HG02610 (cell line): ENCODE results near the gene TGFBR3L.

ENCODE experiments used
- ATAC-seq: cut with Tn5 transposase; IDR thresholded peaks from one replicate; pipeline ENCODE4 v1.9.1; 2021; ENCODE audit warnings: mild to moderate bottlenecking, moderate library complexity; ENCODE audit not compliant: unreplicated experiment

TGFBR3L gene

DNA sequence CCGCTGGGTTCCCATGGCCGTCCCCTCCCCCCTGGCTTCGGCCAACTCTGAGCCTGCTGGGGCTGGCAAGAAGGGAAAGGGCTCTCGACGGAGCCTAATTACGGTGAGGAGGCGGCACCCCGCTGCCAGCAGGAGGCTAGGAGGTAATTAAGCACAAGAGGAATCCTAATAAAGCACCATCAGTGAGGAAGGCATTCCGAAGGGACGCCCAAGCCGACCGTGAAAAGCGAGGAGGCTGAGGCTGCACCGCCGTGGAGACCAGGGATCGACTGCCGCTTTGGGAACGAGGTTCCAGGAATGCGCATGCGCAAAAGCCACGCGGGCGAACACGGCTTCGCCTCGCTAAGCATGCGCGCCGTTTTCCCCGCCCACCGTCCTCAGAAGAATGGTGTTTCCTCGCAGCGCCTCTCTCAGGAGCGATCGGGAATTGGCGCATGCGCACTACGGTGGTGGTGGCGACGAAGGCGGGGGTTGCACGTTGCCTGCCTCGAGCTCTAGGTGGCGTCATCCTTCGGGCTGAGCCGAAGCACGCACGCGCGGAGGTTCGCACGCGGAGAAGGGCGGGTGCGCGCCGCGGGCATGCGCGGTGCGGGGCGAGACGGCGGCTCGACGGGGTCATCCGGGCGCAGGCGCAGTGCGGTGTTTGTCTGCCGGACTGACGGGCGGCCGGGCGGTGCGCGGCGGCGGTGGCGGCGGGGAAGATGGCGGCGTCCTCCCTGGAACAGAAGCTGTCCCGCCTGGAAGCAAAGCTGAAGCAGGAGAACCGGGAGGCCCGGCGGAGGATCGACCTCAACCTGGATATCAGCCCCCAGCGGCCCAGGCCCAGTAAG, 11.2 kb upstream of the TGFBR3L start, which contains the start of gene MAP2K7:
TSS of gene MAP2K7 (plus strand) at position 634 of the 830 bp plus-strand sequence. CDS start at position 702, 68 bp downstream.
- peak; percentile 79 for ATAC-seq

DNA sequence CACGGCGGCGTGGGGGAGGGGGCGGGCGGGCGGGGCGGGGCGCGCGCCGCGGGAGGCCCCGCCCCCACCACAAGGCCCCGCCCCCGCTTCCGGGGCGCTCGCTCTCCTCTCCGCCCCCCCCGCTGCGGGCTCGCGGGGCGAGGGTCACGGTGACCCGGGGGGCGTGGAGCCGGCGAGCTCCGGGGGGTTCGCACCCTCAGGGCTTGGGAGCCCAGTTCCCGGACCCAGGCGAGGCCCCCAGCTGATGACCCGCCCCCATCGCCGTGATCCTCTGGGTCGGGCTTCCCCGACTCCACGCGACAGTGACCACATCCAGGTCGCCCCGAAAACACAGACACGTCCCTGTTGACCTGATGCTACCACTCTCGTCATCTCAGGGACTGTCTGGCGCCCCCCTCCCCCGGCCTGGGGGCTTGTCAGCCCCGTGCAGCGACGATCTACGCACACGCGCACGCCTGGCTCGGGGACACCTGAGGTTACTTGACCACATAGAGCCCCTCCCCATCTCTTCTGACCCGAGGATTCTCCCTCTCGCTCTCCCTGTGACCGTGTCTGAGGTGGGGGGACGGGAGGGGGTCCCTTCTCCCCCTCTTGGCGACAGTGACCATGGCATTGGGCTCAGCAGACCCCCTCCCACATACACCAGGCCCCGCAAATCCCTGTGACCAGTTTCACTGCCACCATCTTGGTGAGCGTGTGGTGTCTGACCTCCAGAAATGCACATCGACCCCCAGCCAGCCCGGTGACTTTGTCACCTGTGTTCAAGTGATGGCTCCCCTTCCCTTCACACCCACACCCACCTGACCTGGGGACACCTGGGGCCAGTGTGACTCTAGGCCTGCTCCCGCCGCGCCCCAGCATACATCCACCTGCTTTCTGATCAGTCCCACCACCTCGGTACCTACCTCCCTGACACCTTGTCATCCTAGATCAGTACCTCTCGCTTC, 10.3 kb upstream of the TGFBR3L start:
- ATAC-seq, result peak; percentile 21

DNA sequence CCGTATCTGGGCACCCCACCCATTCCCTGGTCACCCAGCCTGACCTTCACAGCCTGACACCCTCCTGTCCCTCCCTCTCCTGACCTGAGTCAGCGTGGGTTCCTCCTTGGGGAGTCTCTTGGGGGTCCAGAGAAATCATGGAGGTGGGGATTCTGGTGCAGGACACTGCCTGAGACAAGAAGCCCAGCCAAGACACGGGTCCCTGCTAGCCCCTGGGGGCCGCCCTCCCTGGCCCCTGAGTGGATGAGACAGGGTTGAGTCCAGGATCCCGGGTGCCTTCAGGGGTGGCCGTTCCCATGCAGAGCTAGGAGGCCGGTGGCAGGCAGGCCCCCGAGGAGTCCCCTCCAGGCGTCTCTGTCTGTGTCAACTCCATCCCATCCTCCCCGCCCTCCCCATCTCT, 9.4 kb upstream of the TGFBR3L start:
- ATAC-seq, result no peak

DNA sequence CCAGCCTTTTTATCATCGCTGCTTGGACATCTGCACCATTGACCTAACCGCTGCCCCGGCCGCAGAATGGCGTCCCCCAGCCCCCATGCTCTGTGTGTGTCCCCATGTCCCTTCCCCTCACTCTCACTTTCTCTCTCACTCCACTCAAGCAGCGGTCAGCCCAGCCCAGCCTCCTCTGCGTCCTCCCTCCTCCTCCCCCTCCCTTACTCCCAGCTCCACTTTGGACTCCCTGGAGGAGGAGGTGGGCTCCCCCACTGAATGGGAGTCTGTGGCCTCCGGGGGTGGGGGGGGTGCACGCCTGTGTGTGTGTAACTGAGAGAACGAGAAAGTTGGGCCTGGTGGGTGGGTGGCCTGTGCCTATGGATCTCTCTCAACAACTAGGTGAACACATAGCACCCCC, 8.8 kb upstream of the TGFBR3L start:
- no peak for ATAC-seq

GRCh38 chr19:7907122-7907521, 7.5 kb upstream of the TGFBR3L start:
- no peak for ATAC-seq

DNA sequence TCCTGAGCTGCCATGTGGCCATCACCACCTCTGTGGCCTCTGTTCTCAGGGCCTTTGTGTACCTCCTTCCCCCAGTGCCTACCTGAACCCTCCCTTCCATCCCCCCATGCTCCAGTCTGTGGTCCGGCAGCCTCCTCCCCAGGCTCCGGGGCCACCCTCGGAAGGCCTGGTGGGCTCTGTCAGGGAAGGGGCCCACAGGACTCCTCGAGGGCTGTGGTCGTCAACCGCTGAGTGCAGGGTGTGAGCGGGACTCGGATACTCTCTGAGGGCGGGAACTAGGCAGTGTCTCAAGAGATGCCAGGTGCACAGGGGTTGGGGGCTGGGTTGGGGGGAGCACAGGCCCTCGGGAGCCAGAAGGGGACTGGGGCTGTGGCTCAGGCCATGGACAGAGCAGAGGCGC, 7.1 kb upstream of the TGFBR3L start:
- ATAC-seq, result no peak

- ATAC-seq, result no peak
These were observed 6.4 kb upstream of the TGFBR3L start for GRCh38 chr19:7908078-7908699.

DNA sequence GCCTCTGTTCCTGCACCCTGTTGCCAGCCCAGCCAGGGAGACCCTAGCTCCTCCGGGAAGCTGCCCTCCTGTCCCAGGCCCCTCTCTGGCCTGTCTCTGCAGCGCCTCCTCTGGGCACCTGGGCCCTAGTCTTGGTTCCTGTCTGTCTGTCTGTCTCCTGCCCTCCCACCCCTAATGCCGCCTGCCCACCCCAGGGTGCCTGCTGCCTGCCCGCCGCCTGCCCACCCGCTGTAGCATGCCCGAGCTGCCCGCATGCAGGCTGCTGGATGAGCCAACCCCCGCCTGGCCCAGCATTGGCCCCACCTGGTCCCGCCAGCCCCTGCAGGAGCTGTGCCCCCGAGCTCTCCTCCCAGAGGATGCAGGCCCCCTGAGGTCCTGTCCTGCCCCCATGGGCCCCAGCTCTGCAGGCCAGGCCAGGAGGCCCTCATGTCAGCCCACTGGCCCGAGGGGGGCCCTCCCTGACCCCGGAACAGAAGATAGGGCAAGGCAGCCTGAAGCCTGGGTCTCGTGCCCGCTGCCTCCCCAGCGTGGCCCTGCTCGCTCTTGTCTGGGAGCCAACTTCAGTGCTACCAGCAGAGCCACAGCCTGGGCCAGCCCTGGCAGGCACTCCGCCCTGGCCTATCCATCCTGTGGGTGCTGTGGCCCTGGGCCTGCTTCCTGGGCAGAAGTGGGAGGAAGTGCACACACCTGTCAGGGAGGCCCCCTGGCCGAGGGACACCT, 5.7 kb upstream of the TGFBR3L start:
- no peak for ATAC-seq

- no peak for ATAC-seq
These were observed 5.1 kb upstream of the TGFBR3L start for GRCh38 chr19:7909471-7910067.

DNA sequence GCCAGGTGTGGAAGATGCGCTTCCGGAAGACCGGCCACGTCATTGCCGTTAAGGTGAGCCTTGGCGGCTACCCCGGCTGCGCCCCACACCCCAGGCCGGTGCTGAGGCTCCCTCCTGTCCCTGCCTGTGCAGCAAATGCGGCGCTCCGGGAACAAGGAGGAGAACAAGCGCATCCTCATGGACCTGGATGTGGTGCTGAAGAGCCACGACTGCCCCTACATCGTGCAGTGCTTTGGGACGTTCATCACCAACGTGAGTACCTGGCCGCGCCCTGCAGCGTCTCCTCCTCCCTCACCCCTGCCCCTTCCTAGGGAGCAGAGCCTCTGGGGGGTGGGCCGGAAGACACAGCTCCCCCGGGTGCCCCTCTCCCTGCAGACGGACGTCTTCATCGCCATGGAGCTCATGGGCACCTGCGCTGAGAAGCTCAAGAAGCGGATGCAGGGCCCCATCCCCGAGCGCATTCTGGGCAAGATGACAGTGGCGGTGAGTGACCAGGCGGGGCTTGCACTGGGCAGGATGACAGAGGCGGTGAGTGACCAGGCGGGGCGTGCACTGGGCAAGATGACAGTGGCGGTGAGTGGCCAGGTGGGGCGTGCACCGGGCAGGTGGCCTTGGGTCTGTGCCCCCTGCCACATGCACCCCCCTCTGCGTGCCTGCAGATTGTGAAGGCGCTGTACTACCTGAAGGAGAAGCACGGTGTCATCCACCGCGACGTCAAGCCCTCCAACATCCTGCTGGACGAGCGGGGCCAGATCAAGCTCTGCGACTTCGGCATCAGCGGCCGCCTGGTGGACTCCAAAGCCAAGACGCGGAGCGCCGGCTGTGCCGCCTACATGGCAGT, 4.1 kb upstream of the TGFBR3L start:
- ATAC-seq, result no peak

GRCh38 chr19:7911508-7912143, 3.0 kb upstream of the TGFBR3L start:
- ATAC-seq, result no peak

GRCh38 chr19:7912144-7912696, 2.4 kb upstream of the TGFBR3L start:
- ATAC-seq, result no peak

DNA sequence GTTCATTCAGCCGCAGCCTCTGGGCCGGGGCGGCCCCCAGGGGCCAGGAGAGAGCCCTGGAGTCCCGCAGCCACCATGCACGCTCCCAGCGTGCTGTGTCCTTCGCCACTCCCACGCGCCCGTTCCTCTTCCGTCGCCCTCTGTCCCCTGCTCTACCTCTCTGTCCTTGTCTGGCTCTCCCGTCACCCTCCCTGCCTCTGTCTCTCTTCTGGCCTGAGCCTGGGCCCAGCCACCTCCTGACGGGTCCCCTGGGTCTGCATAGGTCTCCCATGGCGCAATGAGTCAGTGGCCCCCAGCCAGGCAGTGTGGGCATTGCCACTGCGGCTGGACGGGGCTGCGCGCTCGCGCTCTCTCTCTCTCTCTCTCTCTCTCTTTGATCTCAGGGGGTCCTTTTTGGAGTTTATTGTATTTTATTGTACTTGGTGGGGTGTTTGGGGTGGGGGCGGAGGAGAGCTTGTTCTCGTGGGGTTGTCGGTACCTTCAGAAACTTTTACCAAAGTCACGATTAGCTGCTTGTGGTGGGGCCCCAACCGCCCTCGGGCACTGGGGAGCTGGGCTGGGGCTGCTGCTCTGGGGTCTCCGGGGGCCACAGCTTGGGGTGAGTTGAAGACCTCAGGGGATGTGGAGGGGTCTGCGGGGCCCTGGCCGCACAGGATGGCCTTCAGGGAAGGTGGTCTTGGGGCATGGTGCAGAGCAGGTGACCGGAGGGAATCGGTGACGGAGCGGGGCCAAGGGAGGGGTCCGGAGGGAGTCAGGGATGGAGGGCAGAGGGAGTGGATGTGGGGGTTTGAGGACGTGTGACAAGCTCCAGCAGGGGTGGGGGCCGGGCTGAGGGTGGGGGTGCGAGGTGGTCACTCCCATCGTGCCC, 1.7 kb upstream of the TGFBR3L start:
- ATAC-seq, result no peak

DNA sequence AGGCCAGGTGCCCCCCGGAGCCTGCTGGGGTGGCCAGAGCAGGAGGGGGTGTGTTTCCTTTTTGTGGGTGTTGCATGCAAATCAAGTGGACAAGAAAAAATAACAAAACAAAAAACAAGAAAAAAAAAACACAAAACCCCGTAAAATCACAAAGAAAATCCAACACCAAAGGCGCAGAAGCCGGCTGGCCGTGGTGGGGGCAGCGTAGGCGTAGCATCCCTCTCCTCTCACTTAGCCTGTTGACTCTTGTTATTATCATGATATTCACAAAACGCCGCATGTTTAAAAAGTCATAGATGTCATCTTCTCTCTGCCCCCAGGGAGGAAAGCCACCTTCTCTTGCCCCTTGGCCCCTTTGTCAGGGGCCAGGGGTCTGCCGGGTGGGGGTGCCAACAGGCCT, 978 bp upstream of the TGFBR3L start:
- ATAC-seq, result no peak

DNA sequence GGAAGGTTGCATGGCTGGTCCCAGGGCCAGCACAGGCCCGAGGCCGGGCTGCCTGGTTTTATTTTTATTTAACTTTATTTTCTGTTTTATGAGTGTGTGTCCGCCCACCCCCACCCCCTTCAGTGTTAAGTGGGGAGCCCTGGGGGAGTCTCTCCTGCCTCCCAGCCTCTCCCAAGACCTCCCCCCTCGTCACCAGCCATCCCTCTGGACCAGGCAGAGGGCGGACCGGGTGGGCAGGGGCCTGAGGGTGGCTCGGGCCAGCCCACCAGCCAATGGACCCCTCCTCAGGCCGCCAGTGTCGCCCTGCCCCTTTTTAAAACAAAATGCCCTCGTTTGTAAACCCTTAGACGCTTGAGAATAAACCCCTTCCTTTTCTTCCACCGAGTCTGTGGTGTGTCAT, 531 bp upstream of the TGFBR3L start:
- no peak for ATAC-seq

DNA sequence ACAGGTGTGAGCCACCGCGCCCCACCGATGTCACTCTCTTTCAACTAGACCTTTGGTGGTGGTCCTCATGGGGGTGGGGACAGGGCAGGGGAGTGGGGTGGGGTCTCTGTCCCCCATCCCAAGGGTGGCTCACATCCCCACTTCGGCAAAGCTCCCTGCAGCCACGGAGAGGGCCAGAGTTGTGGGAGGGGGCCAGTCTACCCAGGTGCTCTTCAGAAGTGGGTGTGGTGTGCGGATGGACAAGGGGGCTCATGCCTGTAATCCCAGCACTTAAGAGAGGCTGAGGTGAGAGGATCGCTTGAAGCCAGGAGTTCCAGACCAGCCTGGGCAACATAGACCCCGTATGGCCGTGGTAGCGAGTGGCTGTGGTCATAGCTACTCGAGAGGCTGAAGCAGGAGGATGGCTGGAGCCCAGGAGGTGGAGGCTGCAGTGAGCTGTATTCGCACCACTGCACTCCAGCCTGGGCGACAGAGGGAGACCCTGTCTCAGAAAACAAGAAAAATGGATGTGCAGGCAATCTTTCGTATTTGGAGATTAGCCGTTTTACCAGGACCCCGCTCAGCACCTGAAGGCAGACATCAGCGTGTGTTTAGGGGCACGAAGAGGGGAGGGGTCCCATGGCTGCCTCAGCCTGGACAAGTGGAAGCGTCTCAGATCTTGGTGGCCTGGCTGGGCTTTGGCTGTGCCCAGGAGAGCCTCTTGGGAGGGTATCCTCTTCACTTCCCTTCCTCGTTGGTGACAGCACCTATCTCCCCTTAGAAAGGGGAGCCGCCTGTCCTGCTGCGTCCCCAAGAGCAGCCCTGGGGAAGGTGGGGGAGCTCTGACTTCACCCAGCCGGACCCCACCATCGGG, 846 bp downstream of the TGFBR3L start:
- ATAC-seq, result no peak
